Measurements from ENCODE around the gene CDH26.
A peak's percentile ranks its signal among the peaks of the same experiment; 100 is the strongest.

Gene CDH26

DNA sequence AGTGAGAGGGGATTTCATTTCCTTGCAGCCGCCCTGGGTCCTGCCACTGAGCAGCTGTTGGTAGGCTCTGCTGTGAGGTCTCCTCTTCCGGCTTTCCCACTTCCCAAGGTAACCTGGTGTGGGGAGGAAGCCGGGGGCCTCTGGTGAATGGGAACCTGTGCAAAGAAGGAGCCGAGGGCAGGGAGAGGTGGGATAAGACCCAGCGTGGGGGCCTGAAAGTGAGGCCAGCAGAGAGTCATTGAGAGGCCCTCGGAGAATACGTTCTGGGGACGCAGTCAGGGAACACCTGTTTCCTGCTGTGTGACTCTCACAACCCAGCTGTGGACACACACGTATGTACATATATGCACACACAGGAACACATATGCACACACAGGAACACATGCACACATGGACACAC lies 100.7 kb downstream of the CDH26 start:
- TF ChIP-seq, protein P1, sequence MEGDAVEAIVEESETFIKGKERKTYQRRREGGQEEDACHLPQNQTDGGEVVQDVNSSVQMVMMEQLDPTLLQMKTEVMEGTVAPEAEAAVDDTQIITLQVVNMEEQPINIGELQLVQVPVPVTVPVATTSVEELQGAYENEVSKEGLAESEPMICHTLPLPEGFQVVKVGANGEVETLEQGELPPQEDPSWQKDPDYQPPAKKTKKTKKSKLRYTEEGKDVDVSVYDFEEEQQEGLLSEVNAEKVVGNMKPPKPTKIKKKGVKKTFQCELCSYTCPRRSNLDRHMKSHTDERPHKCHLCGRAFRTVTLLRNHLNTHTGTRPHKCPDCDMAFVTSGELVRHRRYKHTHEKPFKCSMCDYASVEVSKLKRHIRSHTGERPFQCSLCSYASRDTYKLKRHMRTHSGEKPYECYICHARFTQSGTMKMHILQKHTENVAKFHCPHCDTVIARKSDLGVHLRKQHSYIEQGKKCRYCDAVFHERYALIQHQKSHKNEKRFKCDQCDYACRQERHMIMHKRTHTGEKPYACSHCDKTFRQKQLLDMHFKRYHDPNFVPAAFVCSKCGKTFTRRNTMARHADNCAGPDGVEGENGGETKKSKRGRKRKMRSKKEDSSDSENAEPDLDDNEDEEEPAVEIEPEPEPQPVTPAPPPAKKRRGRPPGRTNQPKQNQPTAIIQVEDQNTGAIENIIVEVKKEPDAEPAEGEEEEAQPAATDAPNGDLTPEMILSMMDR (IDR thresholded peaks at IDR 0.05; ENCODE audit: insufficient read depth, low read length, missing control alignments), result no peak
- CTCF ChIA-PET, result interaction anchor here (1.0 to 5.0 kb wide), 11 partner anchors 11 to 1204 kb away, joined by 3 to 94 read pairs (median 21); no protein-coding TSS in a partner anchor
- POLR2A ChIA-PET, result no interaction called here
- DNase-seq (ENCODE audit: low read depth, low spot score), result no peak
- no peak overlapping the region for H3K4me3 ChIP-seq (ENCODE audit: low read depth, low read length)

DNA sequence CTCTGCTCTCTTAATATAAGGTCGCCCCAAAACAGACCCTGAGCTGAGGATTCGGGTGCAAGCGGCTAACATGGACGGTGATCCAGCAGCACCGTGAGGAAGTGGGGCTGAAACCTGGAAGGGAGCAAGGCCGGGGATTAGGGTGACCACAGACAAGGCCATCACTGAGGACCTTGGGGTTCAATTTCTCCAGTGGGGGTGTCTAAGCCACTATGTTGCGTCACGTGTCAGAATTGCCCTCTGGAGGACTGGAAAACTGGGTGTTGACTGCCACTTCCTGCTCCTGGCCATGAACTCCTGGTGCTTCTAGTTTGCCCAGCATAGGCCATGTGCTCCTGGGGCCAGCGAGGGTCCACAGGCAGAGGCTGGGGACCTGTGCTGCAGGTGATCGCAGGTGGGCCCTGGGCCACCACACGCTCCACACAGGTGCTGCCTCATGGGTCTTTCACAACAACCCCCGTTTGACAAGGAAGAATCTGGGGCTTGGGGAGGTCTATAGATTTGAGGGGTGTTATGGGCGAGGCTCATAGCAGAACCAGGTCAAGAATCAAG lies 101.9 kb downstream of the CDH26 start:
- POLR2A ChIA-PET, result no interaction called here
- TF ChIP-seq, protein P1 (IDR thresholded peaks at IDR 0.05; ENCODE audit: insufficient read depth, low read length, missing control alignments), result no peak
- CTCF ChIA-PET, result interaction anchor here (1.0 to 4.9 kb wide), 3 partner anchors 13 to 146 kb away, joined by 3 to 61 read pairs (median 31); no protein-coding TSS in a partner anchor
- DNase-seq (ENCODE audit: low read depth, low spot score), result no peak
- no peak overlapping the region for H3K4me3 ChIP-seq (ENCODE audit: low read depth, low read length)

DNA sequence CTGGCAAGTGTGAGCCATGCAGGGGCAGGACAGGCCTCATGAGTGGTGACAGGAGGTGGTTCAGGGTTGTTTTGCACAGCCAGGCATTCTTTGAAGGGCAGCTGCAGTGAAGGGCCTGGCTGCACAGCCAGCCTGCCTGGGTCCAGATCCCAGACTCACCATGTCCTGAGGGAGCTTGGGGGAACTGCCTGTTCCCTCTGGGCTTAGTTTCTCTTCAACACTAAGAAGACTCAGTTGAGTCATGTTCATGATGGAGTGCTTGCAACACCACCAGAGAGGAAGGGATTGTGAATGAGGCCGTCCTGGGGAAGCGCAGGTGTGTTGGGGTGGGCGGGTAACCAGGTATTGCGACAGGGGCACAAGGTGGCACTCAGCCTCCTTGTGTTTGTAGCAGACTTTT lies 102.4 kb downstream of the CDH26 start:
- TF ChIP-seq, protein P1 (IDR thresholded peaks at IDR 0.05; ENCODE audit: insufficient read depth, low read length, missing control alignments), result no peak
- ChIA-PET CTCF (interaction anchor here (1.0 kb wide), 1 partner anchor 146 kb away, joined by 3 read pairs; no protein-coding TSS in a partner anchor), POLR2A (no interaction called here)
- DNase-seq (ENCODE audit: low read depth, low spot score), result no peak
- H3K4me3 ChIP-seq (ENCODE audit: low read depth, low read length), result no peak overlapping the region

DNA sequence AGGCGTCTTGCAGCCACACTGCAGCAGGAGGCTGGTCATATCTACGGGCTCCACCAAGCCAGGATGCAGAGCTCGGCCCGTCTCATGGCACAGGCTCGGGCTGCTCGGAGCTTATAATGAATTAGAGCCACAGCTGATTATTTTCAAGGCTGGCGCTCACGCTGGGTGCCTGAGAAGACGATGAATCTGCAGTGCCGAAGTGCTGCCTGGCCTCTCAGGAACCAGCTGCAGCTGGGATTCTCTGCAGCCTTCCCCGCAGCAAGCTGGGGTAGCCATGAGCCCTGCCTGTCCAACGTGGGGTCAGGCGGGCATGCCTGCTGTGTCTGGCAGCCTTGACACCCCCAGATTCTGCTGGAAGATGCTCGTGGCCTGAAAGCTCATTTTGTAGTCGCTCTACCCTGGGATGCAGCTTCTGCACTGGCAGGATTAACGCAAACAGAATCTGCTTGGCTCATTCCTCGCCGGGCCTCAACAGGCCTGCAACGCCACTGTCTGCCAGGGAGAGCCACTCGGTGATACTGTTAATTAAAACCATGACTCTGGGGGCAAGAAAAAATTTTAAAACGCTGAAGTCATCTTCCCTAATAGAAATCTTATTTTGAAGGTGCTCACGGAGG lies 104.3 kb downstream of the CDH26 start:
- peak overlapping the region; percentile 34 for H3K4me3 ChIP-seq (ENCODE audit: low read depth, low read length)
- no peak for DNase-seq (ENCODE audit: low read depth, low spot score)
- CTCF ChIA-PET, result interaction anchor here (0.9 to 2.5 kb wide), 8 partner anchors 12 to 1167 kb away, joined by 3 to 13 read pairs (median 4); no protein-coding TSS in a partner anchor
- POLR2A ChIA-PET, result interaction anchor here (0.6 to 1.2 kb wide), 4 partner anchors 17 to 1163 kb away, joined by 3 to 6 read pairs (median 4); no protein-coding TSS in a partner anchor
- TF ChIP-seq, protein P1 (IDR thresholded peaks at IDR 0.05; ENCODE audit: insufficient read depth, low read length, missing control alignments), result no peak

DNA sequence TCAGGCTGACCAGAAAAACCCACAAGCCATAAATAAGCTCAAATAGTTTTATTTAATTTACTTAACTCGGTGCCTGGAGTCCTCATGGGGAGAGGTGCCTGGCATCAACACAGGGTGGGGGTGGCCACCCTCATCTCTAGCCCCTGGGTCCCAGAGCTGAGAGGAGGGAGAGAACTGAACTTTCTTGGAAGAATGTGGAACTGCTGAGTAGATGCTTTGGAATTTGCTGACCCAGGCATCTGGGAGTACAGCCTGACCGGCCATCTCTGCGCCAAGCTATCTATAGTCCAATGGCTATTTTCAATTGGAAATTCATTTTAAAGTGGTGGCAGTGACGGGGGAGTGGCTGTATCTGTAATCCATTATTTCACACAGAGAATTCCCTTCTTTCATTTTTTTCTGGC lies 104.8 kb downstream of the CDH26 start:
- H3K4me3 ChIP-seq (ENCODE audit: low read depth, low read length), result no peak overlapping the region
- ChIA-PET CTCF (interaction anchor here (0.9 to 2.5 kb wide), 8 partner anchors 13 to 1166 kb away, joined by 3 to 13 read pairs (median 4); no protein-coding TSS in a partner anchor), POLR2A (interaction anchor here (0.8 to 1.2 kb wide), 3 partner anchors 17 to 186 kb away, joined by 4 to 6 read pairs (median 4); no protein-coding TSS in a partner anchor)
- peak; percentile 76 for DNase-seq (ENCODE audit: low read depth, low spot score)
- TF ChIP-seq, protein P1 (IDR thresholded peaks at IDR 0.05; ENCODE audit: insufficient read depth, low read length, missing control alignments), result no peak

DNA sequence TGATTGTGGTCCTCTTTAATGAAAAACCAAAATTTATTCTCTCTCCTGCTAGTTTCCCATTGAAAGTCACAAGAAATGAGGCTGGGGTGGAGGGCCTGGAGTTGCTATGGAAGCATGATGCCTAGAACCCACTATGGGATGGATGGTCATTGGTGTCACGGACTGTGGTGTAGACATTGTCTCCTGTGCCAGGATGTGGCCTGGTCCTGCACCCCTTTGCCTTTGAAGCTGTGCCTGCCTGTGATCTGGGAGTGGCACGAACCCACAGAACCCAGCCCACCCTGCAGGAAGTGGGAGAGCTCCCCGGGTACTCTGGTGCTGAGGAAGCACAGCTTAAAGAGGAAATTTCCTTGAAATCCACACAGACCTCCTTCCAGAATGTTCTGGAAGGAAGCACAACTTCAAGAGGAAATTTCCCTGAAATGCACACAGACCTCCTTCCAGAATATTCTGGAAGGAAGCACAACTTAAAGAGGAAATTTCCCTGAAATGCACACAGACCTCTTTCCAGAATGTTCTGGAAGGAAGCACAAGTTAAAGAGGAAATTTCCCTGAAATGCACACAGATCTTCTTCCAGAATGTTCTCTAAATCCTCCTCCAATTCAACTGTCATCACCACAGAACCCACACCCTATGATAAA lies 105.6 kb downstream of the CDH26 start:
- CTCF ChIA-PET, result interaction anchor here (2.0 to 2.2 kb wide), 2 partner anchors 143 to 1166 kb away, joined by 5 to 8 read pairs; no protein-coding TSS in a partner anchor
- TF ChIP-seq, protein P1 (IDR thresholded peaks at IDR 0.05; ENCODE audit: insufficient read depth, low read length, missing control alignments), result no peak
- no peak overlapping the region for H3K4me3 ChIP-seq (ENCODE audit: low read depth, low read length)
- no peak for DNase-seq (ENCODE audit: low read depth, low spot score)
- POLR2A ChIA-PET, result interaction anchor here (1.2 kb wide), 1 partner anchor 185 kb away, joined by 6 read pairs; no protein-coding TSS in a partner anchor

Data from AG04449 (cell line).